B cell (primary cell): Measurements from ENCODE around the gene HAP1. TPM values are rescaled to one million over a fixed set of nuclear protein-coding genes. Genes with fewer than 3 reads are reported as not detected.

ENCODE experiments used
- ATAC-seq: fragments of 200-7000 bp; cut with Tn5 transposase; one replicate; pipeline ENCODE4 v1.10.0; 2021; ENCODE audit warnings: low read depth, mild to moderate bottlenecking, moderate number of reproducible peaks, moderate library complexity
- CTCF ChIA-PET: fragments of 350-600 bp; sonication (Branson Sonifier 250); formaldehyde crosslinking; loops from one replicate; lab custom pipeline; 2021; ENCODE audit warnings: antibody characterized with exemption, inconsistent platforms; lab: Charles Lee
- POLR2A ChIA-PET: fragments of 350-600 bp; sonication (Branson Sonifier 250); formaldehyde crosslinking; loops from one replicate; lab custom pipeline; 2021; ENCODE audit warnings: antibody characterized with exemption; lab: Charles Lee
- DNase-seq: peaks from one replicate; pipeline ENCODE4 v3.0.0; 2013
- H2AFZ ChIP-seq: 2 replicates; pipeline ENCODE4 v1.6.1; 2012; ENCODE audit warnings: mild to moderate bottlenecking, low read depth, low read length; ENCODE audit not compliant: insufficient read depth, poor library complexity, severe bottlenecking
- H3K27ac ChIP-seq, 2 donors: 1 replicate in 1 of 2; 2 replicates in 1 of 2; pipeline ENCODE4 v1.5.1; 2012 to 2013; ENCODE audit warnings: low read length in 2 of 2, mild to moderate bottlenecking in 2 of 2, moderate library complexity in 1 of 2
- H3K27me3 ChIP-seq, 4 experiments: fragments of 200-600 bp in 1 of 4; sonication (generic) in 1 of 4; replicated peaks in 1 of 4; 1 replicate in 2 of 4; 2 replicates in 2 of 4; pipeline versions ENCODE4 v1.6.1 to v1.7.0; 2013 to 2016; ENCODE audit warnings: low read length in 3 of 4, mild to moderate bottlenecking in 2 of 4, mixed read lengths in 1 of 4, moderate library complexity in 1 of 4; ENCODE audit not compliant: insufficient read depth in 4 of 4, control insufficient read depth in 3 of 4; ENCODE audit errors: control extremely low read depth in 1 of 4
- H3K36me3 ChIP-seq, 2 experiments: replicated peaks in 1 of 2; 1 replicate in 1 of 2; 2 replicates in 1 of 2; pipeline versions ENCODE4 v1.6.1 to v1.7.1; 2013; ENCODE audit warnings: low read length in 1 of 2; ENCODE audit not compliant: insufficient read depth in 2 of 2, control insufficient read depth in 1 of 2; ENCODE audit errors: control extremely low read depth in 1 of 2, extremely low read depth in 1 of 2
- H3K4me1 ChIP-seq, 2 donors: fragments of 200-600 bp in 1 of 2; sonication (generic) in 1 of 2; 1 replicate in 1 of 2; 2 replicates in 1 of 2; pipeline versions ENCODE4 v1.5.1 to v1.6.1; 2013 to 2017; ENCODE audit warnings: low read length in 2 of 2; ENCODE audit not compliant: control insufficient read depth in 2 of 2, insufficient read depth in 2 of 2
- H3K4me2 ChIP-seq: replicated peaks from 2 replicates; pipeline ENCODE3; 2012; ENCODE audit warnings: mild to moderate bottlenecking, low read depth, low read length; ENCODE audit not compliant: poor library complexity, severe bottlenecking
- H3K4me3 ChIP-seq, 5 experiments: fragments of 200-600 bp in 1 of 5; sonication (generic) in 1 of 5; 1 replicate in 3 of 5; 2 replicates in 2 of 5; pipeline versions ENCODE4 v1.5.1 to v1.7.0; 2011 to 2016; ENCODE audit warnings: low read length in 4 of 5, mild to moderate bottlenecking in 4 of 5, low read depth in 2 of 5, control low read depth in 1 of 5, moderate library complexity in 1 of 5; ENCODE audit not compliant: insufficient read depth in 1 of 5; ENCODE audit errors: control extremely low read depth in 1 of 5, extremely low read depth in 1 of 5
- H3K79me2 ChIP-seq: fragments of 200-600 bp; sonication (generic); one replicate; pipeline ENCODE4 v1.6.0; 2016; ENCODE audit warnings: low read length; ENCODE audit not compliant: control insufficient read depth, insufficient read depth
- H3K9ac ChIP-seq: fragments of 200-600 bp; sonication (generic); 2 replicates; pipeline ENCODE4 v1.6.1; 2017; ENCODE audit warnings: mild to moderate bottlenecking, low read length, moderate library complexity
- H3K9me3 ChIP-seq, 3 donors: one replicate each; pipeline versions ENCODE4 v1.6.1 to v1.7.1; 2013; ENCODE audit warnings: low read length in 2 of 3; ENCODE audit not compliant: control insufficient read depth in 2 of 3, insufficient read depth in 1 of 3; ENCODE audit errors: control extremely low read depth in 1 of 3
- H4K20me1 ChIP-seq: 2 replicates; pipeline ENCODE4 v1.6.0; 2012; ENCODE audit warnings: mild to moderate bottlenecking, low read length; ENCODE audit not compliant: insufficient read depth, control insufficient read depth, poor library complexity, severe bottlenecking
- H3K27ac Mint-ChIP-seq: one replicate; pipeline ENCODE4 v1.8.0; 2021; ENCODE audit warnings: mixed read lengths
- H3K27me3 Mint-ChIP-seq: one replicate; pipeline ENCODE4 v1.8.0; 2021; ENCODE audit warnings: mixed read lengths
- H3K4me1 Mint-ChIP-seq: one replicate; pipeline ENCODE4 v1.8.0; 2021; ENCODE audit warnings: mixed read lengths
- H3K4me3 Mint-ChIP-seq: one replicate; pipeline ENCODE4 v1.8.0; 2021; ENCODE audit warnings: mixed read lengths
- H3K9me3 Mint-ChIP-seq: one replicate; pipeline ENCODE4 v1.8.0; 2022; ENCODE audit warnings: mixed read lengths; ENCODE audit not compliant: insufficient read depth
- CTCF ChIP-seq: fragments of 200-600 bp; IDR thresholded peaks from one replicate; pipeline ENCODE4 v1.8.0; 2022; ENCODE audit warnings: antibody characterized with exemption, mild to moderate bottlenecking
- EZH2 ChIP-seq: IDR thresholded peaks from 2 replicates; pipeline ENCODE4 v1.6.1; 2012; ENCODE audit warnings: borderline replicate concordance, low read depth, mild to moderate bottlenecking, moderate library complexity, low read length; ENCODE audit not compliant: insufficient read depth, poor library complexity, severe bottlenecking
- WGBS: methylation state at CpG from one replicate; pipeline ENCODE4 v1.1.5; 2013; ENCODE audit warnings: missing lambda C conversion rate; ENCODE audit not compliant: insufficient coverage; 5-methylcytosine and 5-hydroxymethylcytosine counted together
- intact Hi-C: fragments of 100-400 bp; cut with micrococcal nuclease; formaldehyde crosslinking; loops from one replicate; pipeline ENCODE4 v1.10.0; 2022
- polyA plus RNA-seq: library from polyadenylated mRNA; depleted of rRNA; stranded (reverse); fragments of >200 nt; gene quantifications from 2 replicates; pipeline ENCODE4 v1.2.3, GENCODE V29; 2012
- total RNA-seq, 2 donors: library from RNA; stranded (reverse); fragments of 120-200 nt in 1 of 2; gene quantifications; 1 replicate in 1 of 2; 2 replicates in 1 of 2; pipeline versions ENCODE4 v1.2.3 to v1.2.4, GENCODE V29; 2013 to 2022

Gene HAP1
- total and polyA plus RNA-seq, 2 donors (not counting 1 experiment from before 2014, with no cell fraction given): 0.03 to 0.37 TPM

- ChIA-PET POLR2A (interaction anchor here (0.6 to 4.9 kb wide), 12 partner anchors 11 to 1125 kb away, joined by 3 to 122 read pairs (median 6); partner anchors contain the start of genes HAP1, JUP, KLHL11 and NKIRAS2), CTCF (interaction anchor here (0.5 to 9.2 kb wide), 9 partner anchors 9 to 1489 kb away, joined by 3 to 212 read pairs (median 6); partner anchors contain the start of gene JUP)
- peaks cover 6 to 53% of the 10 kb centered on the region in 2 experiments for H3K36me3 ChIP-seq
- Mint-ChIP-seq H3K9me3 (no peaks in the 10 kb centered on the region), H3K4me3 (peak overlapping the region; percentile 96), H3K4me1 (peaks cover 39% of the 10 kb centered on the region), H3K27ac (peak overlapping the region; percentile 100), H3K27me3 (no peaks in the 10 kb centered on the region)
- H3K9me3 ChIP-seq: no peaks in the 10 kb centered on the region
- peak overlapping the region; percentile 88 for H3K4me2 ChIP-seq
- H3K27me3 ChIP-seq: no peaks in the 10 kb centered on the region
- intact Hi-C loops: loop anchor here (5.0 kb wide), 1 partner anchor 98 kb away; the partner anchor contains the start of gene JUP
- DNase-seq (peak; percentile 84), ATAC-seq (no peak)
- H3K4me3 ChIP-seq: peak overlapping the region; percentile 81 to 99 (median 87)
- H2AFZ ChIP-seq: no peak overlapping the region
- H3K9ac ChIP-seq: peak overlapping the region; percentile 99
- peaks cover 46% of the 10 kb centered on the region for H4K20me1 ChIP-seq
- H3K27ac ChIP-seq: peak overlapping the region; percentile 99
- H3K79me2 ChIP-seq: peaks cover 18% of the 10 kb centered on the region
- peaks cover 22 to 27% of the 10 kb centered on the region in 2 donors for H3K4me1 ChIP-seq
- no peak for TF ChIP-seq EZH2
- peak; percentile 87 for TF ChIP-seq CTCF
- WGBS: 4% methylated on average over 23 of the region's 27 CpGs
These were observed 44.7 kb downstream of the HAP1 start for GRCh38 chr17:41689497-41690299.
